ENCODE data around the gene LTBP3.
A peak's percentile ranks its signal among the peaks of the same experiment; 100 is the strongest.

The LTBP3 gene

GRCh38 chr11:65590240-65590738, 32.1 kb upstream of the LTBP3 start:
- peak; percentile 31 to 47 for DNase-seq (ENCODE audit: low read depth in 2 of 2)
- H3K4me3 ChIP-seq (replicated peaks in 1 of 2; ENCODE audit: low read depth in 2 of 2, low read length in 2 of 2), result no peak overlapping the region

GRCh38 chr11:65589444-65590239, 31.5 kb upstream of the LTBP3 start:
- no peak overlapping the region for H3K4me3 ChIP-seq (replicated peaks in 1 of 2; ENCODE audit: low read depth in 2 of 2, low read length in 2 of 2)
- no peak for DNase-seq (ENCODE audit: low read depth in 2 of 2)
- no peak for TF ChIP-seq CTCF (IDR thresholded peaks at IDR 0.05; ENCODE audit: low read depth, low read length)

More at GRCh38 chr11:65590240-65590738, 32.1 kb upstream of the LTBP3 start:
- no peak for TF ChIP-seq CTCF (IDR thresholded peaks at IDR 0.05; ENCODE audit: low read depth, low read length)

GRCh38 chr11:65588199-65589054, 30.3 kb upstream of the LTBP3 start:
- H3K4me3 ChIP-seq (replicated peaks in 1 of 2; ENCODE audit: low read depth in 2 of 2, low read length in 2 of 2), result no peak overlapping the region
- peak; percentile 62 to 73 for DNase-seq (ENCODE audit: low read depth in 2 of 2)
- TF ChIP-seq CTCF (IDR thresholded peaks at IDR 0.05; ENCODE audit: low read depth, low read length), result peak; percentile 62

GRCh38 chr11:65586676-65587075, 28.5 kb upstream of the LTBP3 start:
- TF ChIP-seq CTCF (IDR thresholded peaks at IDR 0.05; ENCODE audit: low read depth, low read length), result no peak
- peak; percentile 21 to 79 for DNase-seq (ENCODE audit: low read depth in 2 of 2)
- no peak overlapping the region for H3K4me3 ChIP-seq (replicated peaks in 1 of 2; ENCODE audit: low read depth in 2 of 2, low read length in 2 of 2)

GRCh38 chr11:65586247-65586630, 28.1 kb upstream of the LTBP3 start:
- DNase-seq (ENCODE audit: low read depth in 2 of 2), result no peak
- TF ChIP-seq CTCF (IDR thresholded peaks at IDR 0.05; ENCODE audit: low read depth, low read length), result no peak
- no peak overlapping the region for H3K4me3 ChIP-seq (replicated peaks in 1 of 2; ENCODE audit: low read depth in 2 of 2, low read length in 2 of 2)

- no peak for DNase-seq (ENCODE audit: low read depth in 2 of 2)
- no peak overlapping the region for H3K4me3 ChIP-seq (replicated peaks in 1 of 2; ENCODE audit: low read depth in 2 of 2, low read length in 2 of 2)
- no peak for TF ChIP-seq CTCF (IDR thresholded peaks at IDR 0.05; ENCODE audit: low read depth, low read length)
Observed at GRCh38 chr11:65585396-65586246, 27.5 kb upstream of the LTBP3 start.

All from cardiac fibroblast (primary cell).